GOT3 (cell line): ENCODE measurements around the gene AKR1C4.

Experiments used
- DNase-seq: peaks from one replicate; lab custom pipeline; 2025; ENCODE audit warnings: mixed read lengths; lab: John Stamatoyannopoulos, UW

The AKR1C4 gene

DNA sequence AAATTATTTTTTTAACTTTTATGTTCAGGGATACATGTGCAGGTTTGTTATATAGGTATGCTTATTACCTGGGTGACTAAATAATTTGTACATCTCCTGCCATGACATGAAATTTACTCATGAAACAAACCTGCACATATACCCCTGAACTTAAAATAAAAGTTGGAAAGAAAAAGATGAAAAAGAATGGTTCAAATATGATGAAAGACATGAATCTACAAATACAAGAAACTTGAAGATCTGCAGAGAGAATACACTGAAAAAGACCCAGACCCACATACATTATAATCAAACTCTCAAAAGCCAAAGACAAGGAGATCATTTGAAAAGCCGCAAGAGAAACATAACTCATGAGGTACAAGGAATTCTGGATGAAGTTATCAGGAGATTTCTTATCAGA lies 70.2 kb downstream of the AKR1C4 start:
- no peak for DNase-seq

DNA sequence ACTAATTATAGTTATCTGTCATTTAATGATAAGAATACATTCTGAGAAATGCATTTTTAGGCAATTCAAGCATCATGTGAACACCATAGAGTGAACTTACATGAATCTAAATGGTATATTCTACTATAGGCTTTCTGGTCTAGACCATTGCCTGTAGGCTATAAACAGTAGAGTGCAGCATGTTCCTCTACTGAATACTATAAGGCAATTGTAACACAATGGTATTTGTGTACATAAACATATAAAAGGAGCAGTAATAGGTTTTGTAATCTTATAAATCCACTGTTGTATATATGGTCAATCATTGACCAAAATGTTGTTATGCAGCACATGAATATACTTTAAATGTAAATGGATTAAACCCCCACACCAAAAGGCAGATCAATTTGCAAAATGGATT lies 71.6 kb downstream of the AKR1C4 start:
- no peak for DNase-seq
